ENCODE results near the gene GAS2. TPM values are rescaled to one million over a fixed set of nuclear protein-coding genes. Genes with fewer than 3 reads are reported as not detected.
A peak's percentile ranks its signal among the peaks of the same experiment; 100 is the strongest.

The GAS2 gene
- total RNA-seq, 2 donors from 2014 or later, result 4.2 to 7.0 TPM

GRCh38 chr11:22711071-22711770, 44.8 kb downstream of the GAS2 start:
- intact Hi-C loops (cut with DNase I), result no loop called here
- DNase-seq (ENCODE audit: low spot score), result peak; percentile 44

GRCh38 chr11:22711880-22712279, 45.5 kb downstream of the GAS2 start:
- H3K9me3 ChIP-seq, result no peaks in the 10 kb centered on the region
- intact Hi-C loops (cut with DNase I), result no loop called here
- 30% methylated on average over 1 of the region's 1 CpG for WGBS
- H3K36me3 ChIP-seq, result no peaks in the 10 kb centered on the region
- H3K27me3 ChIP-seq (replicated peaks; ENCODE audit: insufficient read depth), result no peaks in the 10 kb centered on the region
- no peak for DNase-seq (ENCODE audit: low spot score)
- no peak overlapping the region for H3K4me3 ChIP-seq
- no peaks in the 10 kb centered on the region for H3K4me1 ChIP-seq (replicated peaks)
- TF ChIP-seq CTCF (IDR thresholded peaks at IDR 0.05), result no peak
- TF ChIP-seq POLR2AphosphoS5 (IDR thresholded peaks at IDR 0.05), result no peak
- TF ChIP-seq POLR2A (IDR thresholded peaks at IDR 0.05), result no peak
- H3K27ac ChIP-seq, result no peak overlapping the region

More at GRCh38 chr11:22711071-22711770, 44.8 kb downstream of the GAS2 start:
- Histone ChIP-seq H3K36me3 (no peaks in the 10 kb centered on the region), H3K4me3 (no peak overlapping the region), H3K9me3 (no peaks in the 10 kb centered on the region), H3K27ac (no peak overlapping the region), H3K27me3 (replicated peaks; ENCODE audit: insufficient read depth) (no peaks in the 10 kb centered on the region), H3K4me1 (replicated peaks) (no peaks in the 10 kb centered on the region)
- WGBS, result 36% methylated on average over 3 of the region's 3 CpGs
- TF ChIP-seq POLR2A (IDR thresholded peaks at IDR 0.05) (no peak), POLR2AphosphoS5 (IDR thresholded peaks at IDR 0.05) (no peak), CTCF (IDR thresholded peaks at IDR 0.05) (no peak)

- no peaks in the 10 kb centered on the region for H3K27me3 ChIP-seq (replicated peaks; ENCODE audit: insufficient read depth)
- H3K4me3 ChIP-seq, result no peak overlapping the region
- H3K27ac ChIP-seq, result no peak overlapping the region
- intact Hi-C loops (cut with DNase I), result no loop called here
- no peaks in the 10 kb centered on the region for H3K36me3 ChIP-seq
- 93% methylated on average over 1 of the region's 1 CpG for WGBS
- DNase-seq (ENCODE audit: low spot score), result no peak
- H3K9me3 ChIP-seq, result no peaks in the 10 kb centered on the region
- H3K4me1 ChIP-seq (replicated peaks), result no peaks in the 10 kb centered on the region
- no peak for TF ChIP-seq POLR2A (IDR thresholded peaks at IDR 0.05)
- no peak for TF ChIP-seq POLR2AphosphoS5 (IDR thresholded peaks at IDR 0.05)
- TF ChIP-seq CTCF (IDR thresholded peaks at IDR 0.05), result no peak
Measured at GRCh38 chr11:22713336-22713735, 46.9 kb downstream of the GAS2 start.

- Histone ChIP-seq H3K27me3 (replicated peaks; ENCODE audit: insufficient read depth) (no peaks in the 10 kb centered on the region), H3K9me3 (no peaks in the 10 kb centered on the region), H3K4me3 (no peak overlapping the region), H3K27ac (no peak overlapping the region), H3K4me1 (replicated peaks) (no peaks in the 10 kb centered on the region), H3K36me3 (no peaks in the 10 kb centered on the region)
- WGBS, result 93% methylated on average over 3 of the region's 3 CpGs
- no peak for TF ChIP-seq POLR2AphosphoS5 (IDR thresholded peaks at IDR 0.05)
- no peak for TF ChIP-seq CTCF (IDR thresholded peaks at IDR 0.05)
- no peak for TF ChIP-seq POLR2A (IDR thresholded peaks at IDR 0.05)
- intact Hi-C loops (cut with DNase I), result no loop called here
- DNase-seq (ENCODE audit: low spot score), result no peak
Measured at GRCh38 chr11:22715971-22716370, 49.6 kb downstream of the GAS2 start.

- H3K27me3 ChIP-seq (replicated peaks; ENCODE audit: insufficient read depth), result no peaks in the 10 kb centered on the region
- H3K9me3 ChIP-seq, result no peaks in the 10 kb centered on the region
- no peaks in the 10 kb centered on the region for H3K4me1 ChIP-seq (replicated peaks)
- intact Hi-C loops (cut with DNase I), result no loop called here
- no peaks in the 10 kb centered on the region for H3K36me3 ChIP-seq
- 80% methylated on average over 3 of the region's 3 CpGs for WGBS
- TF ChIP-seq CTCF (IDR thresholded peaks at IDR 0.05) (no peak), POLR2A (IDR thresholded peaks at IDR 0.05) (no peak), POLR2AphosphoS5 (IDR thresholded peaks at IDR 0.05) (no peak)
- no peak overlapping the region for H3K27ac ChIP-seq
- H3K4me3 ChIP-seq, result no peak overlapping the region
- DNase-seq (ENCODE audit: low spot score), result no peak
Measured at GRCh38 chr11:22720457-22720856, 54.0 kb downstream of the GAS2 start.

All from prostate gland (tissue), 2 donors.